ENCODE results near the gene RIT2. TPM values are rescaled to one million over a fixed set of nuclear protein-coding genes. Genes with fewer than 3 reads are reported as not detected.
"Not testable (repeated sequence)": the region's sequence is repeated elsewhere in the genome, so short reads cannot be mapped to it uniquely, and the experiment has no call there.

RIT2 gene
- polyA plus RNA-seq, 4 donors: not detected

DNA sequence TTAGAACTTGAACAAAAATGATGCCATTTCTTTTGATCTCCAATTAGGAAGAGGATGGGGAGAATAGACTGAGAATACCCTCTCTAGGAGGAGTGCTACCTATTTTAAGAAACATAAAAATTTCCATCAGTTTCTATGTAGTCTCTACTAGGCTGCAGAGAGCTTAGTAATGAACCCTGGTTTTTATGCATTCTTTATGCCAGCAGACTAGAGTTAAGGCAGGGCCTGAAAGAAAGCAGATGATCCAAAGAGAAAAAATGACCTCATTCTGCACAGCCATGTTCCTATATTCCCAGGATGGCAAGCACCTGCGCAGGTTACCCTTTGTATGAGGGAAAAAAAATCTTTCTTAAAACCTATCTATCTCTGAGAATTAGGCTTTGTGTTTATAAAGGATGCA lies 254.9 kb downstream of the RIT2 start:
- DNase-seq (ENCODE audit: low read depth in 4 of 4, low spot score in 3 of 4): no peak

- no peak for DNase-seq (ENCODE audit: low read depth in 4 of 4, low spot score in 3 of 4)
Measured at GRCh38 chr18:42860011-42860410, 255.5 kb downstream of the RIT2 start.

- no peak for DNase-seq (ENCODE audit: low read depth in 4 of 4, low spot score in 3 of 4)
Measured at GRCh38 chr18:42854558-42854957, 260.9 kb downstream of the RIT2 start.

GRCh38 chr18:42850174-42851083 lies 265.1 kb downstream of the RIT2 start:
- no peak for DNase-seq (ENCODE audit: low read depth in 4 of 4, low spot score in 3 of 4)

GRCh38 chr18:42839408-42839807 lies 276.1 kb downstream of the RIT2 start:
- peak in 3 of 4 donors; percentile 4 to 31 (median 12) for DNase-seq (ENCODE audit: low read depth in 4 of 4, low spot score in 3 of 4)

DNA sequence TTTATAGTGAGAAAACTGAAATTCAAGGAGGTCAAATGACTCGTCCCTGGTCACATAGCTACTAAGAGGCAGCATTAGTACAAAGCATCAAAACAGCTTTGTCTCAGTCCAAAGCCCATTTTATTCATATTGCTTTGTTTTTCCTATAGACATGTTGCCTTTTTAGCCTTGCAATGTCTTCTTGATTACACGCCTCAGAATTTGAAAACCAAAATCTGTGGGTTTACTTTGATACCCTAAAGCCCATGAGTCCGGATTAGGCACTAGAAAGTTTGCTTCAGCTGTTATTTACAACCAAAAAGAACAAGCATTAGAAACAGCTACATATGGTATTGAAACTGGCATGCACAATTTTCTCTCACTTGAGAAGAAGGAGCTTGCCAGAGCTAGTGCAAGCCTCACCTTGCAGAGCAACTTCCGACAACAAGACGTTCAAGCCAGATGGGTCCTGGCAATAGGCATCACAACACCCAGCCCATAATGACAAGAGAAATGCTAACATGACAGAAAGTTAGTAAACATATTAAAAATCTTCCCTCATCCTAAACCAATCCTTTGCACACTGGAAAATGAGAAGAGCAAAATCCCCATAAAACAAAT lies 276.8 kb downstream of the RIT2 start:
- no peak for DNase-seq (ENCODE audit: low read depth in 4 of 4, low spot score in 3 of 4)

DNA sequence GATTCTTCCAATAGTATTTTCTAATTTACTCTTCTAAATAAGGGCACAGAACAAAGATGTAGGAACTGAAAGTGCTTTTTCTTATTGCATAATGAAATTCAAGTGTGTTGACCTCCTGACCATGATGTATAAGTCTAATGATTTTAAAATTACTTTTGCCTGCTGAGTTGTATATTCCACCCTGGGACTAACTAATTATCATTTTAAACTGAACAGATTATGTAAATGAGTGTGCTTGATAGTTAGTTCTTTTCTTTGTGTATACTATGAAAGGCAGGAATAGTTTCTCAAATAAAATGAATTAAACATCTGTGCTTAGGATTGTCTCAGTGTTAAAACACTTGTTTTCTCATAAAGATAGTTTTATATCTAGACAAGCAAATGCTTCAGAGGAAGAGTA lies 284.5 kb downstream of the RIT2 start:
- DNase-seq (ENCODE audit: low read depth in 4 of 4, low spot score in 3 of 4): no peak

- no peak for DNase-seq (ENCODE audit: low read depth in 4 of 4, low spot score in 3 of 4)
Measured at GRCh38 chr18:42828881-42829280, 286.6 kb downstream of the RIT2 start.

GRCh38 chr18:42824178-42824577 lies 291.3 kb downstream of the RIT2 start:
- DNase-seq (ENCODE audit: low read depth in 4 of 4, low spot score in 3 of 4): no peak

DNA sequence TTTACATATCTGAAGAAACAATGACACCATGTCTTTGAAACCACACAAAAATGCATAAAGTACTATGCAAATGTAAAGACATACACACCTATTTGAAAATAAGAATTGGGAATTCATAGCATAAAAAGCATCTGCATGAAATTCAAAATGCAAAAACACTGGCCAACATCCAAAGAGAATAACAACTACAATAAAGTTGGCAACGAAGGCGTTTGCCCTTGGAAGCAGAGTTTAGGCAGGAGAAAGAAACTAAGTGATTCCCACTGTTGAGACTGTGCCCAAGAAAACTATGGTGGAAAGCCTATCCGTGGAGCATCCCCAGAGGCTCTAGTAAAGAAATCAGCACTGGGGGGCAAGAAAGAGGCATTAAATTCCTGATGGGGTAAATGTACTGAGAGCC lies 292.8 kb downstream of the RIT2 start:
- no peak for DNase-seq (ENCODE audit: low read depth in 4 of 4, low spot score in 3 of 4)

DNA sequence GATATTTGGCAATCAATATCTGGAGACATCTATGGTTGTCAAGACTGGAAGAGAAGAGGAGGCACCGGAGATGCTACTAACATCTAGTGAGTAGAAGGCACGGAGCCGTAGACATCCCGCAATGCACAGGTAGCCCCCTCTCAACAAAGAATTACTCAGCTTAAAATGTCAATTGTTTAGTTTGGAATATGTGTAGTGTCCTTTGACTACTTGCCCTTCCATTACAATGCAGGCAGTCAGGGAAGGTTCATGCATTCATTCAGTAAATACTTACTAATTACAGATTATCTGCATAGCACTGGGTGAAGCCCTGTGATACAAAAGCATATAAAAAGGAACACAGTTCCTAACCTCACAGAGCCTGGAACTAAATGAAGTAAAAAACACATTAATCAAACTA lies 294.0 kb downstream of the RIT2 start:
- DNase-seq (ENCODE audit: low read depth in 4 of 4, low spot score in 3 of 4): no peak

GRCh38 chr18:42814618-42815017 lies 300.9 kb downstream of the RIT2 start:
- no peak for DNase-seq (ENCODE audit: low read depth in 4 of 4, low spot score in 3 of 4)

DNA sequence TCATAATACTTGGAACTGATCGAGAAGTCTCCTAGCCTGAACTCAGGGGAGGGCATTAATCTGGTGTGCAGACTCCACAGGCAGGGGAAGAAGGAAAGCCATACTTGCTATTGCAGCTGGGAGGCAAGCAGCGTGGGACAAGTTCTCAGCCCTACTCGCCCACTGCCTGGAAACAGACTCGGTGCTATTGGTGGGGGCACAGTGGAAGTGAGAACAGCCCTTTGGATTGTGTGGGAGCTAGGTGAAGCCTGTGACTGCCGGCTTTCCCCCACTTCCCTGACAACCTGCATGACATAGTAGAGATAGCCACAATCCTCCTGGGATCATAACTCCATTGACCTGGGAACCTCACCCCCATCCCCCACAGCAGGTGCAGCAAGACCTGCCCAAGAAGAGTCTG lies 301.3 kb downstream of the RIT2 start:
- no peak for DNase-seq (ENCODE audit: low read depth in 4 of 4, low spot score in 3 of 4)

GRCh38 chr18:42813570-42813969 lies 301.9 kb downstream of the RIT2 start:
- DNase-seq (ENCODE audit: low read depth in 4 of 4, low spot score in 3 of 4): no peak

GRCh38 chr18:42807887-42808286 lies 307.6 kb downstream of the RIT2 start:
- no peak for DNase-seq (ENCODE audit: low read depth in 4 of 4, low spot score in 3 of 4)

DNA sequence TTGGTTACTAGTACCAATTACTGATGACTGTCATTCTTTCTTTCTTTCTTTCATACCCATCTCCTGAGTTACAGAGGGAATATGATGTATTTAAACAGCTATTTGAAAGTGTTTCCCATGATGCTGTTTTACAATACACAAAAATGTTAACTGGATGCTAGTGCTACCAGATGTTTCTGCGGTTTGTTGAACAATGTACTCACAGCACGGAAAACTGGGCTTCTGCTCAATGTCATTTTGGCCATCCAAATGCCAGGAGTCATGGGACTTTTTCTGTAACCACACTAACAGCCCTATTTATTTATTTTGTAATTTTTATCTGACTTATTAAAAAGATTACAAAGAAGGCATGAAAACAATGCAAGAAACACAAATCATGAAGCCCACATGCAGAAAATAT lies 313.8 kb downstream of the RIT2 start:
- no peak for DNase-seq (ENCODE audit: low read depth in 4 of 4, low spot score in 3 of 4)

- DNase-seq (ENCODE audit: low read depth in 4 of 4, low spot score in 3 of 4): no peak
Measured at GRCh38 chr18:42798606-42799170, 316.8 kb downstream of the RIT2 start.

GRCh38 chr18:42795213-42795789 lies 320.2 kb downstream of the RIT2 start:
- DNase-seq (ENCODE audit: low read depth in 4 of 4, low spot score in 3 of 4): not testable (repeated sequence)

- no peak for DNase-seq (ENCODE audit: low read depth in 4 of 4, low spot score in 3 of 4)
Measured at GRCh38 chr18:42792731-42793130, 322.8 kb downstream of the RIT2 start.

DNA sequence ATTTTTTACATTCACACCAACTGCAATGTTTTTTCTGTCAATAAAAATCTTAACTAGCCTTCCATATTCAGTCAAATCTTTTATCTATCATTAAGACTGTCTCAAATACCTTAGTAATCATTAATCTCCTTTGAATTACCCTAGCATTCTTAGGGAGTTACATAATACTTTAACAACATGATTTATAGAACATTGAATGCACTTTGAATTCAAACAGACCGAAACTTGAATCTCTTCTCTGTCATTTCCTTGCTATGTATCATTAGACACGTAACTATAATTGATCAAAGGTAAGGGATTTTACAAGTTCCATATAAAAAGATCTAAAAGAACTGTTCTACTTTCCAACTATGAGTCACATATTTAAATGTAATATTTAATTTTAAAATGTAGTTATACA lies 330.9 kb downstream of the RIT2 start:
- peak in 1 of 4 donors; percentile 5 for DNase-seq (ENCODE audit: low read depth in 4 of 4, low spot score in 3 of 4)

DNA sequence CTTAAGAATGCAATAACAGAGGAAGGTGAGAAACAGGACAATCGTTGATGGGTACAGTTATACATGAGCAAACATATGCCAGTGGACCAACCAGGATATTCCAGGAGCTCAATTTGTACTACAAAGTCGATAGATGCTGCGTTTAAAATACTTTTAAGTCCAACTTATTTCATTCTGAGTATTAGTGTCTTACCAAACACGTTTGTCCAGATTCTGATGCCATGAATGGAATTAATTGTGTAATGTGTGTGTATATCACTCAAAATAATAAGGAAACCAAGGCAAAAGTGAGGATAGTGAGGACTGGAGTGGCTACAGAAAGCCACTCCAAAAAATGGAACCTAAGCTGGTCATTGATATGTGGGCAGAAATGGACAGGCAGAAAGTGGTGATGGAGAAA lies 332.6 kb downstream of the RIT2 start:
- no peak for DNase-seq (ENCODE audit: low read depth in 4 of 4, low spot score in 3 of 4)
